Measurements from ENCODE around the gene CHRNA5.

DNA sequence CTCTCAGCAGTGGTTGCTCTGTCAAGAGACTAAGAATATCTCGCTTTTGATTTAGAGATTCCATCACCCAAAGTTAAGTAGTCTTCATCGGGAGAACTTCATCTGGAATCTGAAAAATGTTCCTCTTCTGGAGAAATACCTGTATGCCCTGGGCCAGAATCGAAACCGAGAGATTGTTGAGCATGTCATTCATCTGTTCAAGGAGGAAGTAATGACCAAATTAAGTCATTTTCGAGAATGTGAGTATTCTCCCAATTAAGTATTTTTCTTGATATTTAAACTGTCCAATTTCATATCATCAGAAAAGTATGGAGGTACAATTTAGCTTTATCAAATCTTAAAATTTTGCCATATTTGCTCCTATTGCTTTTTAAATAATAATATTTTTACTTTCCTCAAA is 38.0 kb upstream of the CHRNA5 start:
- no peak for TF ChIP-seq POLR2A (IDR thresholded peaks at IDR 0.05)
- no peak for TF ChIP-seq POLR2AphosphoS5 (IDR thresholded peaks at IDR 0.05)

Data from sigmoid colon (tissue), 4 donors.